GM23338 (cell line): Measurements from ENCODE around the gene IL20RB. TPM values are rescaled to one million over a fixed set of nuclear protein-coding genes. Genes with fewer than 3 reads are reported as not detected.
A peak's percentile ranks its signal among the peaks of the same experiment; 100 is the strongest.

Source experiments
- ATAC-seq: fragments of 200-7000 bp; cut with Tn5 transposase; 3 replicates; pipeline ENCODE4 v1.9.1; 2020
- DNase-seq: peaks from one replicate; pipeline ENCODE4 v3.0.0-alpha.2; 2015; ENCODE audit warnings: low spot score
- H2AFZ ChIP-seq: fragments of 200-600 bp; sonication (generic); 2 replicates; pipeline ENCODE4 v1.8.0; 2016; ENCODE audit warnings: antibody characterized with exemption, mild to moderate bottlenecking, moderate library complexity
- H3F3A ChIP-seq: fragments of 200-600 bp; sonication (generic); replicated peaks from 2 replicates; pipeline ENCODE4 v1.8.0; 2017; ENCODE audit warnings: antibody characterized with exemption, mixed run types, low read depth
- H3K27ac ChIP-seq: fragments of 200-600 bp; sonication (generic); 2 replicates; pipeline ENCODE4 v1.6.1; 2016; ENCODE audit warnings: low read depth
- H3K27me3 ChIP-seq: fragments of 200-600 bp; sonication (generic); 2 replicates; pipeline ENCODE4 v1.8.0; 2016; ENCODE audit warnings: mild to moderate bottlenecking, mixed run types, moderate library complexity; ENCODE audit not compliant: insufficient read depth
- H3K36me3 ChIP-seq: fragments of 200-600 bp; sonication (generic); 2 replicates; pipeline ENCODE4 v1.8.0; 2016; ENCODE audit warnings: mild to moderate bottlenecking; ENCODE audit not compliant: insufficient read depth
- H3K4me1 ChIP-seq: fragments of 200-600 bp; sonication (generic); 2 replicates; pipeline ENCODE4 v1.8.0; 2016; ENCODE audit warnings: mild to moderate bottlenecking, moderate library complexity; ENCODE audit not compliant: insufficient read depth
- H3K4me2 ChIP-seq: fragments of 200-600 bp; sonication (generic); 2 replicates; pipeline ENCODE4 v1.7.1; 2017; ENCODE audit warnings: mixed run types
- H3K4me3 ChIP-seq: fragments of 200-600 bp; sonication (generic); 2 replicates; pipeline ENCODE4 v1.6.1; 2016; ENCODE audit warnings: mixed run types
- H3K79me2 ChIP-seq: fragments of 200-600 bp; sonication (generic); replicated peaks from 2 replicates; pipeline ENCODE4 v1.8.0; 2017; ENCODE audit warnings: mild to moderate bottlenecking; ENCODE audit not compliant: insufficient read depth
- H3K9me2 ChIP-seq: fragments of 200-600 bp; sonication (generic); 2 replicates; pipeline ENCODE4 v1.8.0; 2017; ENCODE audit not compliant: insufficient read depth
- H4K20me1 ChIP-seq: fragments of 200-600 bp; sonication (generic); replicated peaks from 2 replicates; pipeline ENCODE4 v1.8.0; 2017; ENCODE audit warnings: mild to moderate bottlenecking; ENCODE audit not compliant: insufficient read depth
- H3K27ac Mint-ChIP-seq: 2 replicates; pipeline ENCODE4 v1.8.0; 2020; ENCODE audit warnings: inconsistent platforms, mild to moderate bottlenecking, moderate library complexity, mixed read lengths
- H3K27me3 Mint-ChIP-seq: 3 replicates; pipeline ENCODE4 v1.8.0; 2022; ENCODE audit warnings: low read depth, mild to moderate bottlenecking, moderate library complexity, mixed read lengths, inconsistent platforms; ENCODE audit not compliant: insufficient read depth, poor library complexity
- H3K36me3 Mint-ChIP-seq: 3 replicates; pipeline ENCODE4 v1.8.0; 2021; ENCODE audit warnings: low read depth, mild to moderate bottlenecking, inconsistent platforms, moderate library complexity, mixed read lengths
- H3K4me1 Mint-ChIP-seq: 3 replicates; pipeline ENCODE4 v1.8.0; 2020; ENCODE audit warnings: mild to moderate bottlenecking, inconsistent platforms, mixed read lengths
- H3K4me3 Mint-ChIP-seq: 3 replicates; pipeline ENCODE4 v1.8.0; 2021; ENCODE audit warnings: moderate library complexity, mild to moderate bottlenecking, inconsistent platforms, mixed read lengths
- H3K9me3 Mint-ChIP-seq: 3 replicates; pipeline ENCODE4 v1.8.0; 2020; ENCODE audit warnings: moderate library complexity, mild to moderate bottlenecking, inconsistent platforms, mixed read lengths
- CTCF ChIP-seq, 2 experiments: fragments of 200-600 bp in 1 of 2; sonication (generic) in 1 of 2; conservative IDR thresholded peaks; 2 replicates each; pipeline versions ENCODE4 v1.5.1 to v1.6.1; 2016 to 2017; ENCODE audit warnings: antibody characterized with exemption in 2 of 2, low read depth in 2 of 2, mild to moderate bottlenecking in 2 of 2, moderate library complexity in 1 of 2
- NANOG ChIP-seq: IDR thresholded peaks from 2 replicates; pipeline ENCODE4 v1.6.1; 2016; ENCODE audit warnings: antibody characterized with exemption, borderline replicate concordance
- REST ChIP-seq: IDR thresholded peaks from one replicate; pipeline ENCODE4 v1.6.1; 2018; ENCODE audit warnings: antibody characterized with exemption; ENCODE audit not compliant: unreplicated experiment
- polyA plus RNA-seq: library from polyadenylated mRNA; unstranded; fragments of >200 nt; fragmentation: Nextera tagmentation; extraction: Ambion mirVana; gene quantifications from 2 replicates; pipeline ENCODE4 v1.2.1, GENCODE V29; 2016
- total RNA-seq: library from RNA; depleted of rRNA; stranded (reverse); fragments of >200 nt; shearing (Covaris generic); gene quantifications from 2 replicates; pipeline ENCODE4 v1.2.3, GENCODE V29; 2014

IL20RB gene
- total and polyA plus RNA-seq, 2 experiments from 2014 or later: 1.7 to 4.6 TPM

GRCh38 chr3:136956971-136957370 lies 812 bp upstream of the IL20RB start:
- Mint-ChIP-seq H3K27me3 (peaks cover 6% of the 10 kb centered on the region), H3K27ac (0 out of 2 replicates have a peak overlapping the region, but pooled peaks have one; percentile 79)
- H3K27me3 ChIP-seq: no peaks in the 10 kb centered on the region

More at GRCh38 chr3:136956971-136957370, 812 bp upstream of the IL20RB start:
- Mint-ChIP-seq H3K36me3 (no peaks in the 10 kb centered on the region), H3K4me3 (no peak overlapping the region), H3K9me3 (no peaks in the 10 kb centered on the region), H3K4me1 (peaks cover 34% of the 10 kb centered on the region)
- Histone ChIP-seq H2AFZ (no peak overlapping the region), H3K9me2 (no peaks in the 10 kb centered on the region), H3K4me1 (0 out of 2 replicates have a peak, but pooled peaks cover 6% of the 10 kb centered on the region), H3K27ac (no peak overlapping the region), H3K36me3 (no peaks in the 10 kb centered on the region), H3K79me2 (no peaks in the 10 kb centered on the region), H3K4me2 (no peak overlapping the region), H3K4me3 (no peak overlapping the region), H3F3A (no peaks in the 10 kb centered on the region), H4K20me1 (no peaks in the 10 kb centered on the region)
- DNase-seq: no peak
- no peak for ATAC-seq
- TF ChIP-seq REST (no peak), NANOG (no peak), CTCF (conservative IDR thresholded peaks at IDR 0.05; ENCODE audit: low read depth in 2 of 2) (no peak)
